Upper lobe of left lung (tissue), 6 donors: ENCODE data around the gene ZACN. TPM values are rescaled to one million over a fixed set of nuclear protein-coding genes. Genes with fewer than 3 reads are reported as not detected.

Experiments used
- ATAC-seq, 2 donors: fragments of 200-7000 bp; cut with Tn5 transposase; one replicate each; pipeline ENCODE4 v1.9.1; 2022; ENCODE audit warnings: mild to moderate bottlenecking in 2 of 2, moderate library complexity in 2 of 2; ENCODE audit not compliant: low FRiP score in 2 of 2
- DNase-seq, 2 donors: peaks; one replicate each; pipeline ENCODE4 v3.0.0-alpha.2; 2019 to 2020
- H3K27ac ChIP-seq, 4 donors: fragments of 200-600 bp; sonication (generic); one replicate each; pipeline ENCODE4 v1.5.1; 2016 to 2019
- H3K27me3 ChIP-seq, 4 donors: fragments of 200-600 bp; sonication (generic); one replicate each; pipeline ENCODE4 v1.5.1; 2017 to 2019
- H3K36me3 ChIP-seq, 4 donors: fragments of 200-600 bp; sonication (generic); one replicate each; pipeline ENCODE4 v1.5.1; 2016 to 2019
- H3K4me1 ChIP-seq, 4 donors: fragments of 200-600 bp; sonication (generic); one replicate each; pipeline ENCODE4 v1.5.1; 2018 to 2019
- H3K4me3 ChIP-seq, 4 donors: fragments of 200-600 bp; sonication (generic); one replicate each; pipeline ENCODE4 v1.5.1; 2017 to 2019; ENCODE audit warnings: mild to moderate bottlenecking in 2 of 4, moderate library complexity in 1 of 4
- H3K9me3 ChIP-seq, 4 donors: fragments of 200-600 bp; sonication (generic); one replicate each; pipeline ENCODE4 v1.5.1; 2018 to 2019
- CTCF ChIP-seq, 6 experiments: fragments of 450-650 bp in 4 of 6; fragments of 200-600 bp in 2 of 6; sonication (generic) in 2 of 6; IDR thresholded peaks; one replicate each; pipeline ENCODE4 v1.5.1; 2016 to 2019; ENCODE audit warnings: antibody characterized with exemption in 6 of 6
- EP300 ChIP-seq, 4 donors: sonication (generic); formaldehyde crosslinking; IDR thresholded peaks; one replicate each; pipeline ENCODE4 v1.5.1; 2017; ENCODE audit warnings: antibody characterized with exemption in 4 of 4, control low read depth in 2 of 4
- POLR2A ChIP-seq, 4 donors: fragments of 450-650 bp; IDR thresholded peaks; one replicate each; pipeline ENCODE4 v1.5.1; 2016 to 2017; ENCODE audit warnings: antibody characterized with exemption in 4 of 4, mild to moderate bottlenecking in 2 of 4
- POLR2AphosphoS5 ChIP-seq, 2 donors: sonication (generic); formaldehyde crosslinking; IDR thresholded peaks; one replicate each; pipeline ENCODE4 v1.5.1; 2017; ENCODE audit warnings: antibody characterized with exemption in 2 of 2
- WGBS, 2 donors: methylation state at CpG; one replicate each; pipeline ENCODE4 v1.1.5; 2017 to 2018; 5-methylcytosine and 5-hydroxymethylcytosine counted together
- total RNA-seq, 6 donors: library from RNA; depleted of rRNA in 4 of 6; stranded (reverse); fragments of >200 nt in 4 of 6; gene quantifications; one replicate each; pipeline versions ENCODE4 v1.1.0 to v1.2.1, GENCODE V29; 2016 to 2021
- donor health status: DM: no; HTN: no; CAD: no; lungs with moderate emphysema.
- donor health status: DM: no; HTN: yes; CAD: no; lungs with severe emphysema.

The ZACN gene
- total RNA-seq, 6 donors from 2014 or later = not detected

GRCh38 chr17:76089680-76090516 is 10.9 kb downstream of the ZACN start:
- ATAC-seq (no peak), DNase-seq (no peak)
- 90 to 91% methylated on average over 14 to 32 of the region's 32 CpGs for WGBS, 2 donors
- no peak overlapping the region for H3K4me3 ChIP-seq
- no peaks in the 10 kb centered on the region for H3K27me3 ChIP-seq
- H3K36me3 ChIP-seq = peaks cover 43 to 99% (median 91%) of the 10 kb centered on the region in 4 donors
- no peaks in the 10 kb centered on the region for H3K9me3 ChIP-seq
- TF ChIP-seq EP300 (IDR thresholded peaks at IDR 0.05) = no peak
- TF ChIP-seq POLR2A (IDR thresholded peaks at IDR 0.05) = no peak
- TF ChIP-seq POLR2AphosphoS5 (IDR thresholded peaks at IDR 0.05) = no peak
- no peak for TF ChIP-seq CTCF (IDR thresholded peaks at IDR 0.05)
- no peak overlapping the region for H3K27ac ChIP-seq
- no peaks in the 10 kb centered on the region for H3K4me1 ChIP-seq

- 84 to 91% methylated on average over 14 to 17 of the region's 17 CpGs for WGBS, 2 donors
- Histone ChIP-seq H3K27me3 (no peaks in the 10 kb centered on the region), H3K27ac (no peak overlapping the region), H3K4me1 (no peaks in the 10 kb centered on the region), H3K4me3 (no peak overlapping the region), H3K36me3 (peaks cover 39 to 99% (median 87%) of the 10 kb centered on the region in 4 donors), H3K9me3 (no peaks in the 10 kb centered on the region)
- TF ChIP-seq CTCF (IDR thresholded peaks at IDR 0.05) (no peak), POLR2A (IDR thresholded peaks at IDR 0.05) (no peak), POLR2AphosphoS5 (IDR thresholded peaks at IDR 0.05) (no peak)
- ATAC-seq = no peak
- no peak for DNase-seq
These were observed 11.6 kb downstream of the ZACN start for GRCh38 chr17:76090517-76091129.

- no peaks in the 10 kb centered on the region for H3K9me3 ChIP-seq
- no peak overlapping the region for H3K27ac ChIP-seq
- ATAC-seq (no peak), DNase-seq (no peak)
- H3K4me1 ChIP-seq = no peaks in the 10 kb centered on the region
- H3K36me3 ChIP-seq = peaks cover 39 to 99% (median 85%) of the 10 kb centered on the region in 4 donors
- 66 to 70% methylated on average over 22 to 23 of the region's 23 CpGs for WGBS, 2 donors
- TF ChIP-seq EP300 (IDR thresholded peaks at IDR 0.05) = no peak
- TF ChIP-seq POLR2AphosphoS5 (IDR thresholded peaks at IDR 0.05) = no peak
- no peak for TF ChIP-seq POLR2A (IDR thresholded peaks at IDR 0.05)
- TF ChIP-seq CTCF (IDR thresholded peaks at IDR 0.05) = no peak
- H3K27me3 ChIP-seq = no peaks in the 10 kb centered on the region
- no peak overlapping the region for H3K4me3 ChIP-seq
These were observed 12.7 kb downstream of the ZACN start for GRCh38 chr17:76091526-76092286.

GRCh38 chr17:76092526-76093413 is 13.8 kb downstream of the ZACN start:
- 99% methylated on average over 16 to 19 of the region's 20 CpGs for WGBS, 2 donors
- DNase-seq (no peak), ATAC-seq (no peak)
- peaks cover 39 to 99% (median 85%) of the 10 kb centered on the region in 4 donors for H3K36me3 ChIP-seq
- no peaks in the 10 kb centered on the region for H3K27me3 ChIP-seq
- H3K9me3 ChIP-seq = no peaks in the 10 kb centered on the region
- H3K4me3 ChIP-seq = no peak overlapping the region
- TF ChIP-seq CTCF (IDR thresholded peaks at IDR 0.05) = no peak
- TF ChIP-seq POLR2A (IDR thresholded peaks at IDR 0.05) = no peak
- no peak for TF ChIP-seq POLR2AphosphoS5 (IDR thresholded peaks at IDR 0.05)
- TF ChIP-seq EP300 (IDR thresholded peaks at IDR 0.05) = no peak
- H3K27ac ChIP-seq = no peak overlapping the region
- no peaks in the 10 kb centered on the region for H3K4me1 ChIP-seq
